GM12875 (cell line): ENCODE results near the gene HTT.

ENCODE experiments used
- H3K4me3 ChIP-seq: one replicate; pipeline ENCODE4 v1.5.1; 2011; ENCODE audit warnings: low read depth, low read length, control low read depth
- CTCF ChIP-seq: IDR thresholded peaks from 2 replicates; pipeline ENCODE4 v1.5.1; 2011; ENCODE audit warnings: low read depth, mild to moderate bottlenecking, control low read depth, inconsistent platforms, low read length, moderate library complexity, borderline replicate concordance; ENCODE audit not compliant: insufficient read depth

HTT gene

DNA sequence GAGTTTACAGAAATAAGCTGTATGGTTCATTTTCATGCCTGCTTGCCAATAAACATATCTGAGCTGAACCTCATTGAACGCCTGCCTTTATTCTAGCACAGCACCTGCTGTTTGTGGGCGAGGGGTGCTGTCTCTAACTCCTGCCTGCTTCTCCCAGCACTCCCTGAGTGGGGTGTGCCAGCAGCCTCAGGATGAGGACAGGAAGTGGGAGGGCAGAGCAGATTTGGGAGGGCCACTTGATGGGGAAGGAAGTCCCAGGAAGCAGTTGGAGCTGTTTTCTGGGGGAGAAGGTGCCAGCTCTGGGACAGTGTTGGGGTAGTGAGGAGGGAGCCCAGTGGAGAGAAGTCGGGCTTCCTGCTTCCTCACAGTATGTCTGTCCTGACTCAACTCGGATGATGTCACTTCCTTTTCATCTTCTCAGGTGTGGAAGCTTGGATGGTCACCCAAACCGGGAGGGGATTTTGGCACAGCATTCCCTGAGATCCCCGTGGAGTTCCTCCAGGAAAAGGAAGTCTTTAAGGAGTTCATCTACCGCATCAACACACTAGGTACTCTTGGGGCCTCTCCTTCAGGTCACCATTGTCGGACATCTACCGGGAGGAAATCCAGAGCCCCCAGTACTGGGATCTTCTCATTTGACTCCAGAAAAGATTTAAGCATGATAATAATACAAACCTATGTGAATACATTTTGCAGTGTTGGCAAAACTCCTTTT, 145.4 kb downstream of the HTT start:
- TF ChIP-seq CTCF: no peak
- no peak overlapping the region for H3K4me3 ChIP-seq

DNA sequence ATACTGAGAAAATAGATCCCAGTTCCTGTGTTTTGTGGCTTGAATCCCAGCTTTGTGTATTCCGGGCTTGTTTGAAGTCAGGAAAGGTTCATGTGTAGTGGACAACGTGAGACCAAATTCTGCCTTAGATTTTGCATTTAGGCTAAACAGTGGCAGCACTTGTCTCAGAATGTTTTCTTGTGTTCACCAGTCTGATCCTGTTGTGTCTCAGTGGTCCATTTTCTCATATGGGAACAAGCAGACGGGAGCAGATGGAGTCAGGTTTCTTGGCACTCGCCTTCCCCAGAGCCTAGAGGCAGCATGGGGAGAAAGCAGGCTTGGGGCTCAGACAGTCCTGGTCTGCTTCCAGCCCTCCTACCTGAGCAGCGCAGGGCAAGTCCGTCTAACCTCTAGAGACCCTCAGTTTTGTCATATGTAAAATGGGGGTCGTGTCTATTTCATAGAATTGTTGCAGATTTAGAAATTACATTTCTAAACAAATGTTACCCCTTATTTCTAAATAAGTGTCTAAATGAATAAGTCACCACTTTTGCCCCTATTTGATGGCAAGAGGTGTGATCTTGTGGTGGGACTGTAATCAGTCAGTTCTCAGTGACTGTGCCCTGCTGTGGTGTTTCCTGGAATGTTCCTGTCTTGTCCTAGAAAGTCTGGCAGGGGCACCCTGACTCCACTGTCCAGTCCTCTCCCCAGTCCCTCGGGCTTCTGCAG, 146.1 kb downstream of the HTT start:
- no peak overlapping the region for H3K4me3 ChIP-seq
- TF ChIP-seq CTCF: no peak

DNA sequence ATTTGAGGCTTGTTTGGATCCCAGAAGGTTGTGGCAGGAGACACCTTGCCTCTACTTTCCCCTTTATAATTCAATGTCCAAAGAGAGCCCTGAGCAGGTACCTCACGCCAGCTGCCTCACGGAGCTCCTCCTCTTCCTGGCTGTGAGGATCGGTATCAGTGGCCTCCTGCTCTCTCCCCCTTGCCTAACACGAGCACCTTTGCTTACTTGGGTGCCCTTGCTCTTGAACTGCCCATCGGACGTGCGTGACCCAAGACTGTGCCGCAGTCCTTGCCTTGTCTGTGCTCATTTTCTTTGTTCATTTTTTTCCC, 146.7 kb downstream of the HTT start:
- H3K4me3 ChIP-seq: no peak overlapping the region
- TF ChIP-seq CTCF: no peak

DNA sequence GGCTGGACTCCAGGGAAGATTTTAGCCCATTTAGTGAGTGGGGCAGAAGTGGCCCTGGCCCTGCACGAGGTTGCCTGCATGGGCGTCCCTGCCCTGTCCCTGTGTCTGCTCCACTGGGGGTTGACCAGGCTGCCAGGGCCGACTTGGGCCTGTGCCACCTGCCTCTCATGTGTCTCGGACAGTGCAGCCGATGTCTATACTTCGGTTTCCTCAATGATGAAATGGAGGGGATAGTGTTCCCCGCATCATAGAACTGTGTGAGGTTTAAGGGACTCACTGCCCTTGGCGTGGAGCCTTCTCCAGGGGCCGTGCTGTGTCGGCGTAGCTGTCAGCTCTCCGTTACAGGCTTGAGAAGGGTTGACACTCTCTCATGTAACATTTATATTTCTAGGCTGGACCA, 147.5 kb downstream of the HTT start:
- TF ChIP-seq CTCF: no peak

DNA sequence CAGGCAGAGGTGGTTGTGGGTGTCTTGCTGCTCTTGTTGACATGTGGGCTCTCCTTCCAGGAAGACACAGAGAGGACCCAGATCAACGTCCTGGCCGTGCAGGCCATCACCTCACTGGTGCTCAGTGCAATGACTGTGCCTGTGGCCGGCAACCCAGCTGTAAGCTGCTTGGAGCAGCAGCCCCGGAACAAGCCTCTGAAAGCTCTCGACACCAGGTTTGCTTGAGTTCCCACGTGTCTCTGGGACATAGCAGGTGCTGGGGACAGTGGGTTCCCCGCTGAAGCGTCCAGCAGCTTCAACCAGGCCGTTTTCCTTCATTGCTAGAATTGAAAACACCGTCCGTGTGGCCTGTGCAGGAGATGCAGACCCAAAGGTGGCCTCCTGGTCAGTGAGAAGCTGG, 148.9 kb downstream of the HTT start:
- H3K4me3 ChIP-seq: no peak overlapping the region
- TF ChIP-seq CTCF: no peak

More for the DNA sequence above, 147.5 kb downstream of the HTT start:
- no peak overlapping the region for H3K4me3 ChIP-seq

DNA sequence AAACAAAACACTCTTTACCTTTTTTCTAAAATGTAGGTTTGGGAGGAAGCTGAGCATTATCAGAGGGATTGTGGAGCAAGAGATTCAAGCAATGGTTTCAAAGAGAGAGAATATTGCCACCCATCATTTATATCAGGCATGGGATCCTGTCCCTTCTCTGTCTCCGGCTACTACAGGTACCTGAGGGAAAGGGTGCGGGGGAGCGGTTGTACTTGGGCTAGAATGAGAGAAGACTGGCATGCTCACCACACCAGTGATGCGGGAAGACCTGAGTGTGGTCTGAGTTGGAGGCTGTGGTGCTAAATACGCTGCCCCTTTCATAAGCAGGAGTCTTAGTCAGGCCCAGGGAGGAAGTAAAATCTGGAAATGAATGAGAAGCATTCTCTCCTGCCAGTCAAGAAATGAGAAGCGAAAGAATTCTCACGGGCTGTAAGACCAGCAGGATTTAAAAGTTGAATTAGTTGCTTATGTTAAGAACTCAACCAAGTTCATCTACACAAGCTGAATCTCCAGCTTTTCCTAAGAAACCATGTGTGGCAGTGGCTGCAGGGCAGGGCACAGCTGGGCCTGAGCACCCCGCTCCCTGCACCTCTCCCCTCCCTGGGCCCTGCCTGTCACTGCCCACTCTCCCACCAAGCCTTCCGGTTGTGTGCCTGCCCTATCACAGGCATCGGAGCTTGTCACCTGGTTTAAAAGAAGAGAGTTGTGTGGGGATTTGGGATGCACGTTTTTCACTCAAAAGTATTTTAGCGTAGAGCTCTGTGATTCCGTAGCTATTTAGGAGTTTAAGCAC, 149.7 kb downstream of the HTT start:
- no peak for TF ChIP-seq CTCF
- no peak overlapping the region for H3K4me3 ChIP-seq
